Measurements from ENCODE around the gene UACA. TPM values are rescaled to one million over a fixed set of nuclear protein-coding genes. Genes with fewer than 3 reads are reported as not detected.

The UACA gene
- total and polyA plus RNA-seq, 2 donors (not counting 3 experiments of a cell fraction or from before 2014, with no cell fraction given), result 167 to 292 TPM

- intact Hi-C loops (cut with micrococcal nuclease), result loop anchor here (1.0 kb wide), 1 partner anchor 12 kb away; no protein-coding TSS in a partner anchor
- POLR2A ChIA-PET, result interaction anchor here (0.8 to 2.1 kb wide), 2 partner anchors 13 to 17 kb away, joined by 3 to 10 read pairs; no protein-coding TSS in a partner anchor
- no peaks in the 10 kb centered on the region for H3K36me3 ChIP-seq (ENCODE audit: control insufficient read depth in 2 of 2, extremely low read depth in 1 of 2, insufficient read depth in 2 of 2, low read length in 2 of 2)
- dilution Hi-C loops (cut with MboI; ENCODE audit: extremely low pct_ligation_motif_present, low sequenced_read_pairs), result no loop called here
- H3K4me3 ChIP-seq (replicated peaks in 1 of 3; ENCODE audit: insufficient read depth in 1 of 3, low read depth in 1 of 3, low read length in 3 of 3), result peak overlapping the region in 1 of 3 experiments; percentile 36
- no peaks in the 10 kb centered on the region for H3K27me3 ChIP-seq (ENCODE audit: control insufficient read depth in 2 of 2, insufficient read depth in 2 of 2, low read length in 2 of 2)
- peaks cover 55% of the 10 kb centered on the region for H3K79me2 ChIP-seq (ENCODE audit: control insufficient read depth, insufficient read depth, low read length)
- DNase-seq (ENCODE audit: low read depth, low spot score), result peak; percentile 24
- no peak for FAIRE-seq
- peak overlapping the region; percentile 74 for H3K27ac ChIP-seq (ENCODE audit: insufficient read depth, low read depth, low read length)
- no TSS peak for BruUV-seq (replicated peaks)
- H3K9me3 ChIP-seq (replicated peaks; ENCODE audit: control insufficient read depth, insufficient read depth, low read length), result no peaks in the 10 kb centered on the region
- TF ChIP-seq POLR2A (IDR thresholded peaks at IDR 0.05; ENCODE audit: low read depth, low read length) (no peak), EZH2 (IDR thresholded peaks at IDR 0.05; ENCODE audit: borderline replicate concordance, low read depth, low read length, severe bottlenecking) (no peak), GATA2 (IDR thresholded peaks at IDR 0.05; ENCODE audit: insufficient read depth, insufficient read length, low read depth, low read length) (no peak), CTCF (IDR thresholded peaks at IDR 0.05; ENCODE audit: extremely low read depth in 1 of 2, insufficient read depth in 1 of 2, low read depth in 1 of 2, low read length in 2 of 2) (no peak)
- H2AFZ ChIP-seq (ENCODE audit: low read depth, low read length), result no peak overlapping the region
- H3K4me1 ChIP-seq (ENCODE audit: control insufficient read depth, extremely low read depth, insufficient read depth, low read length), result peaks cover 48% of the 10 kb centered on the region
- peak overlapping the region; percentile 90 for H3K4me2 ChIP-seq (ENCODE audit: insufficient read depth, low read length)
- H4K20me1 ChIP-seq (replicated peaks; ENCODE audit: control insufficient read depth, extremely low read depth, insufficient read depth, low read length), result no peaks in the 10 kb centered on the region
- H3K9me1 ChIP-seq (replicated peaks; ENCODE audit: control insufficient read depth, extremely low read depth, insufficient read depth, low read length), result no peaks in the 10 kb centered on the region
- peak overlapping the region; percentile 68 for H3K9ac ChIP-seq (replicated peaks; ENCODE audit: extremely low read depth, insufficient read depth, low read length)
- CTCF ChIA-PET, result interaction anchor here (0.9 to 3.1 kb wide), 14 partner anchors 8 to 160 kb away, joined by 3 to 64 read pairs (median 6); no protein-coding TSS in a partner anchor
Observed at GRCh38 chr15:70714565-70714964, 48.8 kb downstream of the UACA start.

DNA sequence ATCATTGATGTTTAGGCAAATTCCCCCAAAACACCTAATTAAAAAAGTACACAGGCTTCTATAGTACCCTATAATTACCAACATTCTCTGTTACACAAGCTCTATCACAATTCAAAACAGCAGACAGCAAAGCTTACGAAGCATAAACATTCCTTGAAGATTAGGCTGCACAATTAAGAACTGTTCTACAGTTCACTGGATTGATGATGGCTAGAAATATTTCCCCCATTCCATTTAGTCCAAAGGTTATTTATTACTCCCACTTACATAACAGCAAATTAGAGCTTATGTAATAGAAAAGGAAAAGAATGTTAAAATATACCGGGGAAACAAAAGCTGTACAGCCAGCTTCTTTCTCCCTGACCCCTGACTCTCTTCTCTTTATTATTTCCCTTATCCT, 49.3 kb downstream of the UACA start:
- H3K79me2 ChIP-seq (ENCODE audit: control insufficient read depth, insufficient read depth, low read length), result peaks cover 51% of the 10 kb centered on the region
- FAIRE-seq, result no peak

More for the DNA sequence above, 49.3 kb downstream of the UACA start:
- H3K4me1 ChIP-seq (ENCODE audit: control insufficient read depth, extremely low read depth, insufficient read depth, low read length), result peaks cover 53% of the 10 kb centered on the region
- dilution Hi-C loops (cut with MboI; ENCODE audit: extremely low pct_ligation_motif_present, low sequenced_read_pairs), result no loop called here
- POLR2A ChIA-PET, result interaction anchor here (0.6 to 2.1 kb wide), 3 partner anchors 12 to 72 kb away, joined by 3 to 10 read pairs (median 3); no protein-coding TSS in a partner anchor
- peak; percentile 56 for DNase-seq (ENCODE audit: low read depth, low spot score)
- peak overlapping the region; percentile 74 for H3K27ac ChIP-seq (ENCODE audit: insufficient read depth, low read depth, low read length)
- no TSS peak for BruUV-seq (replicated peaks)
- H4K20me1 ChIP-seq (replicated peaks; ENCODE audit: control insufficient read depth, extremely low read depth, insufficient read depth, low read length), result no peaks in the 10 kb centered on the region
- CTCF ChIA-PET, result interaction anchor here (0.6 to 3.1 kb wide), 13 partner anchors 9 to 815 kb away, joined by 3 to 64 read pairs (median 6); no protein-coding TSS in a partner anchor
- H3K9ac ChIP-seq (replicated peaks; ENCODE audit: extremely low read depth, insufficient read depth, low read length), result peak overlapping the region; percentile 68
- intact Hi-C loops (cut with micrococcal nuclease), result loop anchor here (1.0 kb wide), 1 partner anchor 12 kb away; no protein-coding TSS in a partner anchor
- no peaks in the 10 kb centered on the region for H3K9me1 ChIP-seq (replicated peaks; ENCODE audit: control insufficient read depth, extremely low read depth, insufficient read depth, low read length)
- peak overlapping the region in 1 of 3 experiments; percentile 36 for H3K4me3 ChIP-seq (replicated peaks in 1 of 3; ENCODE audit: insufficient read depth in 1 of 3, low read depth in 1 of 3, low read length in 3 of 3)
- H3K9me3 ChIP-seq (replicated peaks; ENCODE audit: control insufficient read depth, insufficient read depth, low read length), result no peaks in the 10 kb centered on the region
- no peaks in the 10 kb centered on the region for H3K27me3 ChIP-seq (ENCODE audit: control insufficient read depth in 2 of 2, insufficient read depth in 2 of 2, low read length in 2 of 2)
- H3K4me2 ChIP-seq (ENCODE audit: insufficient read depth, low read length), result peak overlapping the region; percentile 90
- TF ChIP-seq MYC (IDR thresholded peaks at IDR 0.05; ENCODE audit: low read depth, low read length) (no peak), FOS (IDR thresholded peaks at IDR 0.05; ENCODE audit: borderline replicate concordance, insufficient read depth, low read length) (no peak), CTCF (IDR thresholded peaks at IDR 0.05; ENCODE audit: extremely low read depth in 1 of 2, insufficient read depth in 1 of 2, low read depth in 1 of 2, low read length in 2 of 2) (no peak), EZH2 (IDR thresholded peaks at IDR 0.05; ENCODE audit: borderline replicate concordance, low read depth, low read length, severe bottlenecking) (no peak), JUN (IDR thresholded peaks at IDR 0.05; ENCODE audit: borderline replicate concordance, insufficient read depth, insufficient read length, low read depth) (no peak), POLR2A (IDR thresholded peaks at IDR 0.05; ENCODE audit: low read depth, low read length) (no peak), GATA2 (IDR thresholded peaks at IDR 0.05; ENCODE audit: insufficient read depth, insufficient read length, low read depth, low read length) (no peak), POLR2AphosphoS5 (IDR thresholded peaks at IDR 0.05; ENCODE audit: insufficient read depth, low read depth, low read length) (no peak)
- TF ChIP-seq, protein P1, sequence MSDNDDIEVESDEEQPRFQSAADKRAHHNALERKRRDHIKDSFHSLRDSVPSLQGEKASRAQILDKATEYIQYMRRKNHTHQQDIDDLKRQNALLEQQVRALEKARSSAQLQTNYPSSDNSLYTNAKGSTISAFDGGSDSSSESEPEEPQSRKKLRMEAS (IDR thresholded peaks at IDR 0.05; ENCODE audit: insufficient read depth, insufficient read length), result no peak
- no peaks in the 10 kb centered on the region for H3K36me3 ChIP-seq (ENCODE audit: control insufficient read depth in 2 of 2, extremely low read depth in 1 of 2, insufficient read depth in 2 of 2, low read length in 2 of 2)
- H2AFZ ChIP-seq (ENCODE audit: low read depth, low read length), result no peak overlapping the region
